K562 (cell line): ENCODE measurements around the gene ALX3. TPM values are rescaled to one million over a fixed set of nuclear protein-coding genes. Genes with fewer than 3 reads are reported as not detected.
A peak's percentile ranks its signal among the peaks of the same experiment; 100 is the strongest.

Experiments
- ATAC-seq: fragments of 200-7000 bp; cut with Tn5 transposase; 3 replicates; pipeline ENCODE4 v1.9.1; 2020; ENCODE audit warnings: moderate library complexity
- BruUV-seq: library from RNA; stranded (reverse); fragments of 400-500 nt; replicated peaks from 2 replicates; lab custom pipeline; 2021; lab: Mats Ljungman, UMichigan
- CTCF ChIA-PET: fragments of 300-600 bp; formaldehyde crosslinking; extraction: SDS; loops from one replicate; lab custom pipeline; 2021; ENCODE audit warnings: low intra/inter-chr PET ratio; lab: Yijun Ruan, JAX
- POLR2A ChIA-PET: fragments of 300-600, 350-650 bp; sonication (Branson Sonifier 250); formaldehyde crosslinking; extraction: SDS; loops from one replicate; lab custom pipeline; 2021; ENCODE audit warnings: antibody characterized with exemption, inconsistent platforms; lab: Yijun Ruan, JAX
- DNase-seq, 4 experiments: peaks; one replicate each; pipeline versions ENCODE4 v3.0.0 to v3.0.0-alpha.2; 2011 to 2018; ENCODE audit warnings: low spot score in 3 of 4, mixed read lengths in 3 of 4; ENCODE audit errors: extremely low read depth in 1 of 4
- FAIRE-seq: peaks from 2 replicates; lab custom pipeline; 2011; peaks lifted over from hg19 to GRCh38; lab: Jason Lieb, UNC
- H2AFZ ChIP-seq: 2 replicates; pipeline ENCODE4 v1.6.0; 2011; ENCODE audit warnings: low read depth, low read length, control low read depth, inconsistent platforms
- H3K27ac ChIP-seq: fragments of 200-600 bp; 3 replicates; pipeline ENCODE4 v1.8.0; 2011; ENCODE audit warnings: low read depth, mild to moderate bottlenecking, control low read depth, inconsistent platforms, low read length, moderate library complexity, mixed read lengths; ENCODE audit errors: extremely low read depth
- H3K27me3 ChIP-seq, 2 experiments: fragments of 300-600 bp in 1 of 2; 2 replicates in 1 of 2; 3 replicates in 1 of 2; pipeline versions ENCODE4 v1.6.0 to v1.8.0; 2011; ENCODE audit warnings: inconsistent platforms in 2 of 2, low read length in 2 of 2, mild to moderate bottlenecking in 1 of 2, mixed read lengths in 1 of 2, moderate library complexity in 1 of 2; ENCODE audit not compliant: control insufficient read depth in 2 of 2, insufficient read depth in 2 of 2
- H3K36me3 ChIP-seq: fragments of 300-600 bp; 3 replicates; pipeline ENCODE4 v1.8.0; 2011; ENCODE audit warnings: mild to moderate bottlenecking, low read length, inconsistent platforms; ENCODE audit not compliant: control insufficient read depth, insufficient read depth
- H3K4me1 ChIP-seq, 2 experiments: fragments of 200-600 bp in 1 of 2; replicated peaks in 1 of 2; 2 replicates in 1 of 2; 3 replicates in 1 of 2; pipeline versions ENCODE4 v1.5.1 to v1.8.0; 2011; ENCODE audit warnings: inconsistent platforms in 2 of 2, low read length in 2 of 2, mild to moderate bottlenecking in 1 of 2, mixed read lengths in 1 of 2, moderate library complexity in 1 of 2; ENCODE audit not compliant: control insufficient read depth in 2 of 2, insufficient read depth in 2 of 2
- H3K4me2 ChIP-seq: 2 replicates; pipeline ENCODE4 v1.6.1; 2011; ENCODE audit warnings: low read length, control low read depth, inconsistent platforms, mixed read lengths; ENCODE audit not compliant: insufficient read depth
- H3K4me3 ChIP-seq: fragments of 200-600 bp; sonication (generic), shearing (Covaris generic); 2 replicates; pipeline ENCODE4 v1.5.1; 2016; ENCODE audit warnings: control low read depth, inconsistent platforms
- H3K79me2 ChIP-seq: fragments of 200-600 bp; 3 replicates; pipeline ENCODE4 v1.8.0; 2011; ENCODE audit warnings: low read length, inconsistent platforms; ENCODE audit not compliant: control insufficient read depth, insufficient read depth
- H3K9ac ChIP-seq, 2 experiments: 2 replicates each; pipeline versions ENCODE4 v1.6.0 to v1.6.1; 2011; ENCODE audit warnings: low read depth in 2 of 2, low read length in 2 of 2, control low read depth in 1 of 2, inconsistent platforms in 1 of 2, mild to moderate bottlenecking in 1 of 2, mixed read lengths in 1 of 2; ENCODE audit not compliant: insufficient read depth in 1 of 2
- H3K9me1 ChIP-seq: one replicate; pipeline ENCODE4 v1.6.0; 2011; ENCODE audit warnings: inconsistent platforms, mild to moderate bottlenecking, low read length, moderate library complexity; ENCODE audit not compliant: control insufficient read depth, insufficient read depth
- H3K9me3 ChIP-seq: replicated peaks from 2 replicates; pipeline ENCODE4 v1.5.1; 2011; ENCODE audit warnings: low read depth, low read length, inconsistent platforms; ENCODE audit not compliant: control insufficient read depth, insufficient read depth
- H4K20me1 ChIP-seq: replicated peaks from 2 replicates; pipeline ENCODE4 v1.6.1; 2011; ENCODE audit warnings: low read length, inconsistent platforms, mixed read lengths; ENCODE audit not compliant: control insufficient read depth, insufficient read depth
- ADNP ChIP-seq: fragments of 200-800 bp; sonication (Bioruptor generic); IDR thresholded peaks from 2 replicates; pipeline ENCODE4 v1.6.1; 2016; ENCODE audit warnings: missing genetic modification characterization, missing compliant biosample characterization
- BCOR ChIP-seq: fragments of 450-650 bp; IDR thresholded peaks from 2 replicates; pipeline ENCODE4 v1.6.1; 2016
- CAMTA2 ChIP-seq: fragments of 250-450 bp; sonication (Bioruptor Pico); conservative IDR thresholded peaks from 2 replicates; pipeline ENCODE4 v1.5.1; 2022
- CREBBP ChIP-seq: IDR thresholded peaks from one replicate; pipeline ENCODE4 v1.6.1; 2012; ENCODE audit warnings: low read depth, mild to moderate bottlenecking, control low read depth, inconsistent platforms, low read length
- DPF2 ChIP-seq: fragments of 450-650 bp; IDR thresholded peaks from 2 replicates; pipeline ENCODE4 v1.6.1; 2016
- HMG20A ChIP-seq: fragments of 450-650 bp; formaldehyde crosslinking; conservative IDR thresholded peaks from 2 replicates; pipeline ENCODE4 v1.4.0; 2020; ENCODE audit warnings: mild to moderate bottlenecking, mixed read lengths
- KDM1A ChIP-seq, 2 experiments: fragments of 450-650 bp; IDR thresholded peaks; 2 replicates each; pipeline ENCODE4 v1.6.1; 2016; ENCODE audit warnings: mild to moderate bottlenecking in 2 of 2
- MTA1 ChIP-seq: fragments of 450-650 bp; IDR thresholded peaks from 2 replicates; pipeline ENCODE4 v1.6.1; 2017; ENCODE audit warnings: borderline replicate concordance
- NFYB ChIP-seq: IDR thresholded peaks from 2 replicates; pipeline ENCODE4 v1.6.1; 2011; ENCODE audit warnings: mild to moderate bottlenecking, moderate library complexity; ENCODE audit not compliant: insufficient read length; ENCODE audit errors: extremely low read depth
- RBM25 ChIP-seq: fragments of 200-400 bp; formaldehyde crosslinking; IDR thresholded peaks from 2 replicates; pipeline ENCODE4 v1.6.1; 2018; ENCODE audit warnings: low read length, low read depth, moderate library complexity; ENCODE audit not compliant: severe bottlenecking
- SP1 ChIP-seq: sonication (generic); formaldehyde crosslinking; IDR thresholded peaks from 2 replicates; pipeline ENCODE4 v1.8.1; 2022; ENCODE audit warnings: mild to moderate bottlenecking, missing genetic modification reagents
- TARDBP ChIP-seq: fragments of 450-650 bp; IDR thresholded peaks from 2 replicates; pipeline ENCODE4 v1.6.1; 2016
- TEAD4 ChIP-seq, 2 experiments: sonication (generic) in 1 of 2; formaldehyde crosslinking in 1 of 2; IDR thresholded peaks; 2 replicates each; pipeline versions ENCODE4 v1.6.1 to v1.8.0; 2012 to 2022; ENCODE audit warnings: borderline replicate concordance in 1 of 2, inconsistent platforms in 1 of 2, low read length in 1 of 2, mild to moderate bottlenecking in 1 of 2, missing genetic modification reagents in 1 of 2
- YBX1 ChIP-seq: fragments of 450-650 bp; IDR thresholded peaks from 2 replicates; pipeline ENCODE4 v1.7.1; 2016; ENCODE audit warnings: mild to moderate bottlenecking
- ZBTB7A ChIP-seq: IDR thresholded peaks from 2 replicates; pipeline ENCODE4 v1.6.1; 2011; ENCODE audit warnings: low read depth, mild to moderate bottlenecking, low read length, moderate library complexity, borderline replicate concordance; ENCODE audit not compliant: control insufficient read depth
- ZNF316 ChIP-seq: fragments of 450-650 bp; IDR thresholded peaks from 2 replicates; pipeline ENCODE4 v1.6.1; 2016
- ZNF644 ChIP-seq: fragments of 200-800 bp; sonication (Bioruptor generic); IDR thresholded peaks from 2 replicates; pipeline ENCODE4 v1.6.1; 2016; ENCODE audit warnings: low read depth, missing genetic modification characterization, missing compliant biosample characterization
- WGBS: fragments of 100-300 bp; shearing (Covaris generic); methylation state at CpG from one replicate; pipeline ENCODE4 v1.1.6; 2016; ENCODE audit warnings: low coverage, mixed read lengths; ENCODE audit not compliant: insufficient coverage; ENCODE audit errors: missing lambda C conversion rate; 5-methylcytosine and 5-hydroxymethylcytosine counted together
- in situ Hi-C: fragments of 300-500 bp; cut with MboI; formaldehyde crosslinking; loops from 4 replicates; pipeline ENCODE4 v1.15.0; 2018; ENCODE audit warnings: inconsistent platforms, mixed read lengths
- intact Hi-C: fragments of 100-400 bp; cut with micrococcal nuclease; formaldehyde crosslinking; loops from 2 replicates; pipeline ENCODE4 v1.14.2; 2022
- polyA plus RNA-seq, 8 experiments: library from polyadenylated mRNA; depleted of rRNA in 4 of 8; stranded (reverse) in 5 of 8; unstranded in 3 of 8; fragments of >200 nt; fragmentation: Nextera tagmentation in 2 of 8; fragmentation: Illumina TruSeq in 1 of 8; extraction: Ambion mirVana in 2 of 8; extraction: Trizol in 1 of 8; gene quantifications; 2 replicates each; pipeline versions ENCODE4 v1.2.1 to v1.2.3, GENCODE V29; 2011 to 2014; ENCODE audit warnings: inconsistent platforms in 1 of 8, missing spikeins in 1 of 8
- total RNA-seq, 7 experiments: library from RNA; depleted of rRNA in 6 of 7; stranded (reverse); fragments of >200 nt in 6 of 7; fragmentation: Illumina TruSeq in 2 of 7; extraction: Trizol in 2 of 7; gene quantifications; 2 replicates each; pipeline versions ENCODE4 v1.2.1 to v1.2.3, GENCODE V29; 2011 to 2021; ENCODE audit warnings: low replicate concordance in 1 of 7
- TF ChIP-seq, protein P1 (sequence below): fragments of 450-650 bp; formaldehyde crosslinking; IDR thresholded peaks from 2 replicates; pipeline ENCODE4 v1.4.0; 2022; ENCODE audit warnings: missing genetic modification characterization
- TF ChIP-seq, protein P2 (sequence below): fragments of 450-650 bp; formaldehyde crosslinking; IDR thresholded peaks from 2 replicates; pipeline ENCODE4 v1.4.0; 2020; ENCODE audit warnings: mild to moderate bottlenecking

Gene ALX3
- total and polyA plus RNA-seq, 9 of the 15 experiments (the other 6 are each of a cell fraction or from before 2014, with no cell fraction given) = not detected

DNA sequence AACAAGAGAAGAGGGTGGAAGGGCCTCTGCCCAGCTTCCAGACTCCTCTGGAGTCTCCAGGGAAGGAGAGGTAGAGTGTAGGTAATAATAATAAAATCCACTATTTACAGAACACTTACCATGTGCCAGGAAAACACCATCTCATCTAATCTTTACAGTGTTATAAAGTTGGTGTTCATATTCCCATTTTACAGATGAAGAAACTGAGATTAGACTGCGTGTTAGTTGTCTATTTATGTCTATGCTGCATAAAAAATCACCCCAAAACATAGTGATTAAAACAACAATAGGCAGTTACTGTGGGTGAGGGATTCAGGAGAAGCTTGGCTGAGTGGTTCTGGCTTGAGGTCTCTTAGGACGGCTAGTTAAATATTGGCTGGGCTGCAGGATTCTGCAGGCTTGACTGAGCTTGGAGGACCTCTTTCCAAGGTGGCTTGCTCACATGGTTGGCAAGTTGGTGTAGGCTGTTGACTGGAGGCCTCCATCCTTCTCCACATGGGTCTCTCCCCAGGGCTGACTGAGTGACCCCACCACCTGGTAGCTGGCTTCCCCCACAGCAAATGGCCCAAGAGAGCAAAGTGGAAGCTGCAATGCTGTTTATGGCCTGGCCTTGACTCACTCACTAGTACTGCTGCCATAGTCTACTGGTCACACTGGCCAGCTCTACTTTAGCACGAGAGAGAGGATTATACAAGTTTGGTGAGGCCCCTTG, 6.5 kb upstream of the ALX3 start:
- in situ Hi-C loops (no loop called here), intact Hi-C loops (no loop called here)
- Histone ChIP-seq H4K20me1 (no peaks in the 10 kb centered on the region), H3K79me2 (no peaks in the 10 kb centered on the region), H3K4me2 (no peak overlapping the region), H3K36me3 (no peaks in the 10 kb centered on the region), H3K4me3 (no peak overlapping the region), H2AFZ (no peak overlapping the region), H3K9ac (no peak overlapping the region), H3K9me1 (no peaks in the 10 kb centered on the region), H3K27me3 (peaks cover 6 to 41% of the 10 kb centered on the region in 2 experiments), H3K27ac (no peak overlapping the region), H3K4me1 (no peaks in the 10 kb centered on the region), H3K9me3 (no peaks in the 10 kb centered on the region)
- ChIA-PET CTCF (no interaction called here), POLR2A (interaction anchor here (0.7 to 1.1 kb wide), 3 partner anchors 12 to 25 kb away, joined by 3 to 4 read pairs (median 3); no protein-coding TSS in a partner anchor)
- WGBS = 8% methylated on average over 3 of the region's 3 CpGs
- FAIRE-seq (no peak), DNase-seq (no peak), ATAC-seq (no peak)
- TF ChIP-seq BCOR (peak; percentile 74; the same call in 1 of the 2 replicates), NFYB (no peak), ADNP (peak; percentile 56; the same call in 1 of the 2 replicates), HMG20A (CRISPR knock-in tag) (no peak), RBM25 (peak; percentile 87), ZBTB7A (no peak), TARDBP (no peak), TEAD4 (IDR thresholded peaks at IDR 0.05; ENCODE audit: low read length) (no peak), TEAD4 (CRISPR knock-in tag; IDR thresholded peaks at IDR 0.05; ENCODE audit: borderline replicate concordance) (no peak), CAMTA2 (CRISPR knock-in tag) (no peak), YBX1 (no peak), KDM1A (IDR thresholded peaks at IDR 0.05) (peak in 1 of 2 experiments; percentile 38; a peak in 1 of 4 replicates), CREBBP (no peak), ZNF644 (tag) (no peak), DPF2 (no peak), MTA1 (no peak), SP1 (CRISPR knock-in tag) (no peak), ZNF316 (peak; percentile 40; the same call in 1 of the 2 replicates)
- TF ChIP-seq, protein P1, sequence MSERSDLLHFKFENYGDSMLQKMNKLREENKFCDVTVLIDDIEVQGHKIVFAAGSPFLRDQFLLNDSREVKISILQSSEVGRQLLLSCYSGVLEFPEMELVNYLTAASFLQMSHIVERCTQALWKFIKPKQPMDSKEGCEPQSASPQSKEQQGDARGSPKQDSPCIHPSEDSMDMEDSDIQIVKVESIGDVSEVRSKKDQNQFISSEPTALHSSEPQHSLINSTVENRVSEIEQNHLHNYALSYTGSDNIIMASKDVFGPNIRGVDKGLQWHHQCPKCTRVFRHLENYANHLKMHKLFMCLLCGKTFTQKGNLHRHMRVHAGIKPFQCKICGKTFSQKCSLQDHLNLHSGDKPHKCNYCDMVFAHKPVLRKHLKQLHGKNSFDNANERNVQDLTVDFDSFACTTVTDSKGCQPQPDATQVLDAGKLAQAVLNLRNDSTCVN = no peak
- TF ChIP-seq, protein P2, sequence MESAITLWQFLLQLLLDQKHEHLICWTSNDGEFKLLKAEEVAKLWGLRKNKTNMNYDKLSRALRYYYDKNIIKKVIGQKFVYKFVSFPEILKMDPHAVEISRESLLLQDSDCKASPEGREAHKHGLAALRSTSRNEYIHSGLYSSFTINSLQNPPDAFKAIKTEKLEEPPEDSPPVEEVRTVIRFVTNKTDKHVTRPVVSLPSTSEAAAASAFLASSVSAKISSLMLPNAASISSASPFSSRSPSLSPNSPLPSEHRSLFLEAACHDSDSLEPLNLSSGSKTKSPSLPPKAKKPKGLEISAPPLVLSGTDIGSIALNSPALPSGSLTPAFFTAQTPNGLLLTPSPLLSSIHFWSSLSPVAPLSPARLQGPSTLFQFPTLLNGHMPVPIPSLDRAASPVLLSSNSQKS (CRISPR knock-in tag) = no peak
- no TSS peak for BruUV-seq
